ENCODE results near the gene SLC25A41.

DNA sequence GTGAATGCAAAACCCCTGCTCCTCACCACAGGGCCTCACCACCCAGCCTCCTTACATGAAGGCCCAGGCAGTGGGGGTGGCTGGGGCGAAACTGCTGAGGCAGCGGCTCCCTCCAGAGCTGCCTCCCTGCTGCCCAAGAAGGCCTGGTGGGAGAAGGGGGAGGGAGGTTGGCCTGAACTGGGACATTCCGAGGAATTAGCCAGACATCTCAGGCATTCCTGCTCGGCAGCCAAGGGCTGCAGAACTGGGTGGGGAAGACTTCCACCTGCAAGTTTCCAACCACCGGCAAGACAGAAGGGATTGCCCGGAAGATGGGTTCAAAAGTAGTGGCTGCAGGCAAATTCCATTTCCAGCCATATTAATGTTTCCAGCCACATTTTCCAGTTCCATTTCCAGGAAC, 55.5 kb downstream of the SLC25A41 start:
- TF ChIP-seq, protein P1, sequence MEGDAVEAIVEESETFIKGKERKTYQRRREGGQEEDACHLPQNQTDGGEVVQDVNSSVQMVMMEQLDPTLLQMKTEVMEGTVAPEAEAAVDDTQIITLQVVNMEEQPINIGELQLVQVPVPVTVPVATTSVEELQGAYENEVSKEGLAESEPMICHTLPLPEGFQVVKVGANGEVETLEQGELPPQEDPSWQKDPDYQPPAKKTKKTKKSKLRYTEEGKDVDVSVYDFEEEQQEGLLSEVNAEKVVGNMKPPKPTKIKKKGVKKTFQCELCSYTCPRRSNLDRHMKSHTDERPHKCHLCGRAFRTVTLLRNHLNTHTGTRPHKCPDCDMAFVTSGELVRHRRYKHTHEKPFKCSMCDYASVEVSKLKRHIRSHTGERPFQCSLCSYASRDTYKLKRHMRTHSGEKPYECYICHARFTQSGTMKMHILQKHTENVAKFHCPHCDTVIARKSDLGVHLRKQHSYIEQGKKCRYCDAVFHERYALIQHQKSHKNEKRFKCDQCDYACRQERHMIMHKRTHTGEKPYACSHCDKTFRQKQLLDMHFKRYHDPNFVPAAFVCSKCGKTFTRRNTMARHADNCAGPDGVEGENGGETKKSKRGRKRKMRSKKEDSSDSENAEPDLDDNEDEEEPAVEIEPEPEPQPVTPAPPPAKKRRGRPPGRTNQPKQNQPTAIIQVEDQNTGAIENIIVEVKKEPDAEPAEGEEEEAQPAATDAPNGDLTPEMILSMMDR (IDR thresholded peaks at IDR 0.05) = no peak
- no peak for TF ChIP-seq ZFX (IDR thresholded peaks at IDR 0.05; ENCODE audit: borderline replicate concordance)
